GM20431 (cell line): ENCODE results near the gene MOCS1.

Source experiments
- in situ Hi-C: fragments of 300-500 bp; cut with MseI, MboI; formaldehyde crosslinking; loops from one replicate; pipeline ENCODE4 v1.15.0; 2020; ENCODE audit warnings: low sequenced_read_pairs; ENCODE audit not compliant: unreplicated experiment

The MOCS1 gene

DNA sequence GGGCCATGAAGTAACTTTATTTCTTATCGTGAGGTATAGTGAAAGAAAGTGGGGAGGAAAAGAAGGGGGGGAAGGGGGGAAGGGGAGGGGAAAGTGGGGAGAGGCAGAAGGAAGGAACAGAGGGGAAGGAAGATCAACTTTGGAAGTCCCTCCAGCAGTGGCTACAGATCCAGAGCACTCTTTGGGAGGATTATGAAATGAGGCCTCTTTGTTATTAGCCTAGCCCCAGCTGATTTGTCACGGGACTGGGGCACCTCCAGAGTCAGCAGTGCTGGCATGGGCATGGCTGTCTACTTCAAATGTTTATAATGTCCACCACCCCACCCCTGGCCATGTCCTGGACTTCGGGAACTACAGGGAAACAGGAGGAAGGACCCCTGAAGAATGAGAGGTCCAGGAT is 7.6 kb downstream of the MOCS1 start:
- in situ Hi-C loops, result no loop called here

DNA sequence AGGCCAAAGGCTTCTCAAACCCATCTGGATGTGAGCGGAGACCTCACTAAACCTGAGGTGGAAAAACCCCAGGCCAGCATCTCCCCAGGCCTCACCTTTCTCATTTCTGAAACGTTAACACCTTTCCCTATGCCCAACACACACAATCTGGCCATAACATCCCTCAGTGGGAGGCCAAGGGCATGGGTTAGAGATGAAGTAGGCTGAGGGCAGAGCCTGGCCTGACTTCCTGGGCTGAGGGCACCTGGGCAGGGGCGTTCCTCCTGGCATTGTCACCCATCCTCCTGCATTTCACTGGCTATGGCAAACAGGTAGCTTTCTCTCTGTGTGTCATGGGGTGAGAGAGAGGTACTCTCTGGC is 8.4 kb downstream of the MOCS1 start:
- in situ Hi-C loops, result no loop called here

- in situ Hi-C loops, result no loop called here
Measured at GRCh38 chr6:39925191-39925930, 8.9 kb downstream of the MOCS1 start.

DNA sequence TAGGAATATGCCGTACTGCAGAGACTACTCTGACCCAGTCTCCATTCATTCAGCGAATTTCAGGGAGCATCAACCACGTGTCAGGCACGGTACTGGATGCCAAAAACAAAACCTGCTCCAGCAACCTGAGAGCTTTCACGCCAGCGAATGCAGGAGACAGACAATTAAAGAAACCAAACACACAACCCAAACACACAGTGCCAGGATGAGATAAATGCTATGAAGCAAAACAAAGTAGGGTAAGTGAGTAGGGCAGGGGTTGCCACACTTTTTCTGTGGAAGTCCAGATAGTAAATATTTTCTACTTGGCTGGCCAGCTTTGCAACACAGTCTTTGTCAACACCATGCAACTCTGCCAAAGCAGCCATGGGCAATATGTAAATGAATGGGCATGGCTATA is 10.0 kb downstream of the MOCS1 start:
- in situ Hi-C loops, result no loop called here

GRCh38 chr6:39923861-39924260 is 10.4 kb downstream of the MOCS1 start:
- in situ Hi-C loops, result no loop called here

GRCh38 chr6:39923394-39923793 is 10.9 kb downstream of the MOCS1 start:
- in situ Hi-C loops, result no loop called here

DNA sequence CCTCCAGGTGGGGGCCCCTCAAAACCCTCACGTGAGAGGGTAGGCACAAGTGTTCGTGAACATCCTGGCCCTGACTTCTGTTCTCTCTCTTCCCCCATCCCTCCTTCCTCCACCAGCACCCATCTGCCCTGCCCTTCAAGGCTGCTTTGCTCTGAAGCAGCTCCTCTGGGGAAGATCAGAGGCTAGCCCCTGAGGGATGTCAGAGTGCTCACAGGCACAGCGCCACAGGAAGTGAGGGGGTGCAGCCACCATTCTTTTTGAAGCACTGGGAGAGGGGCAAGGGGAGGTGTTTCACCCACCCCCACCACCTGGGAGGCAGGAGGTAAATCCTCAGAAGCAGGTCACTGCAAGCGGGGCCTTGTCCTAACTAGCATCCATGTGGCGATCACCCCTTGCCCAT is 11.4 kb downstream of the MOCS1 start:
- in situ Hi-C loops, result no loop called here

DNA sequence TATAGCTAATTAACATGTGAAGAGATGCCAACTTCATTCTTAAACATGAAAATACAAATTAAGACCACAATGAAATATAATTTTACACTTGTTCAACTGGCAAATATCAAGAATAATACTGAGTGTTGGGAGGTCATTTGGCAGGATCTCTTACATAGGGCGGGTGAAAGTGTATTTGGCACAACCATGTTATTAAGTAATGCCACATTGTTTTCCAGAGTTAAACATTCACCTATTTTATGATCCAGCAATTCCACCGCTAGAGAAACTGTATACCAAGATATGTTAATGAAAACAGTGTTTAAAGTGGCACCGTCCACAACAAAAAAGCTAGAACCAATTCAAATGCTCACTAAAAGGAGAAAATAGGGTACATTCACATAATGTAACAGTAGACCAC is 14.1 kb downstream of the MOCS1 start:
- in situ Hi-C loops, result no loop called here

GRCh38 chr6:39918831-39919230 is 15.4 kb downstream of the MOCS1 start:
- in situ Hi-C loops, result no loop called here

GRCh38 chr6:39917981-39918380 is 16.3 kb downstream of the MOCS1 start:
- in situ Hi-C loops, result no loop called here

GRCh38 chr6:39917329-39917728 is 16.9 kb downstream of the MOCS1 start:
- in situ Hi-C loops, result no loop called here

GRCh38 chr6:39915866-39916265 is 18.4 kb downstream of the MOCS1 start:
- in situ Hi-C loops, result no loop called here

GRCh38 chr6:39914239-39914638 is 20.0 kb downstream of the MOCS1 start:
- in situ Hi-C loops, result no loop called here

- in situ Hi-C loops, result no loop called here
Measured at GRCh38 chr6:39913391-39913916, 20.8 kb downstream of the MOCS1 start.

DNA sequence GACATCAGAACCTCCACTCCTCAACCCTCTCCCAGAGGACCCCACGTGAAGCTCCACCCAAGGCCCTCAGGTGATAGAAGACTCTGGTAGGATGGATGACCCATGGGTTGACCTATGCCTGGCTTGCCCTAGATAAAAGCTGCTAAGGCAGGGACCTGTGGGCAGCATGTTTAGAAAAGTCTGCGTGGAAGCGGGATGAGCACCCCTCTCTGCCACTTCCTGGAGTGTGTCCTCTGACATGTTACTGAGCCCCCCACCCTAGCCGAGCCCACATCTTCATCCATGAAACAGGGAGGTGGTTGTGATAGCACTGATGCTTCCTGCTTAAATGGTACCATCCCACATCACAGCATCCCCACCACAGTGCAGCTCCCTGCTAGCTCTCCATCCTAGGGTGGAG is 21.8 kb downstream of the MOCS1 start:
- in situ Hi-C loops, result no loop called here

GRCh38 chr6:39911513-39912125 is 22.6 kb downstream of the MOCS1 start:
- in situ Hi-C loops, result no loop called here

DNA sequence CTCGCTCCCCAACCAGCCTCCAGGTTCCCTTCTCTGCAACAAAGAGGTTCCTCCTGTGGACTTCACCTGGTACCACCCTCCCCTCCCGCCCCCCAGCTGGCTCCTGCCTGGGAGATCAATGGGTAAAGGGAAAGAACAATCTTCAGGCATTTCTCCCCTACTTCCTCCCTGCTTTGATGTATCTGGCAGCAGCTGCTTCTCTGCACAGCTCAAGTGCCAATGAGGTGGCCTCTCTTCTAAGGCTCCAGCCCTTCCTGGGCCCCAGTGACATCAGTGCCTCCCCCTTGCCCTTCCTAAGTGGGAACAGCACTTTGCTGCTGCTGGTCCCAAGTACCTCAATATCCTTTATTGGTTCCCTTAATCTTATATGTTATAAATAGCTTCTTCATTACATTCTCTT is 23.5 kb downstream of the MOCS1 start:
- in situ Hi-C loops, result no loop called here

GRCh38 chr6:39910164-39910563 is 24.1 kb downstream of the MOCS1 start:
- in situ Hi-C loops, result no loop called here

DNA sequence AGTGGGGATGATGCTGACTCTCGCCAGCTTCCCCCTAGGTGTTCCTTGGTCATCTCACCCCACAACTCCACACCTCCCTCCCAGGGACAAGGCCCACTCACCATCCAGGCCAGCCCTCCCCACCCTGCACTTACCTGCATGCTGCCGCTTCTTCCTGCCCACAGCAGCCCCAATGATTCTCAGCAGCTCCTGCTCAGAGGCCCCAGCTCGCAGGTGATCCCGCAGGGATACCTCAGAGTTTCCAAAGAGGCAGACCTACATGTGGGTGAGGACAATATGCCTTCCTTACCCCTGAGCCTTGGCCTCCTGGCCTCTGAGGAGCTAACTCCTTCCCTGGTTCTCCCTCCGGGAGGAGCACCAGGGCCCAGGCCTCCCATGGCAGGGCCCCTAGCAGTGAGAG is 24.6 kb downstream of the MOCS1 start:
- in situ Hi-C loops, result no loop called here

GRCh38 chr6:39908838-39909583 is 25.3 kb downstream of the MOCS1 start:
- in situ Hi-C loops, result no loop called here

DNA sequence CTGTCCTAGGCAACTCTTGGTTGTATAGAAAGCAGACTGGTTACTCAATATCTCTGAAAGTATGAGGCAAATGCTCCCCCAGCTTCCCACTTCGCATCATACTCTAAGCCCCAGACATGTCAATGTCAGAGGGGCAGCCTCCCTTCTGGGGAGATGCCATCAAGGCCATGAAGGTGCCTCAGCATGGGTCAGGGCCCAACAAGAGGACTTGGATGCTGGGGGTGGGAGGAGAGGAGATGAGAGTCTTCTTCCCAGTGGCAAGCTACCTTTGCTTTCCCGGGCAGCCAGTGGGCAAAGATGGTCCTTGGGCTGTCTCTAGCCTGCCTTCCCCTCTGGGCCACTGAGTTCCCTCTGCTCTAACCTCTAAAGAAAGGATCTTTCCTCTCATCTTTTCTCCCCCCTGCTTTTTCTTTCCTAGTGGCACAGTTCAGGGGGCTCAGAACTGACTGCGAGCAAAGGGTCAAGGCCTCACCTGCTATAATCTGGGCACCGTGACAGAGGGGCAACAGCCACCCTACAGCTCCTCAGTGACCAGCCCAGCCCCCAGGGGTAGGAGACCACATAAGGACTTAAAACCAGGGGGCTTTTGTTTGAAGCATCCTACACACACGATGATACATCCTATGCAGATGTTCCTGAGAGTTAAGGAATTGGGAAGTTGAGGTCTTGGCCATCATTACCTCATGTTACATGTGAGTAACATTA is 26.2 kb downstream of the MOCS1 start:
- in situ Hi-C loops, result no loop called here
